Smooth muscle cell (in vitro differentiated cells): ENCODE data around the gene CFHR4. TPM values are rescaled to one million over a fixed set of nuclear protein-coding genes. Genes with fewer than 3 reads are reported as not detected.
"Not testable (repeated sequence)": the region's sequence is repeated elsewhere in the genome, so short reads cannot be mapped to it uniquely, and the experiment has no call there.

ENCODE experiments used
- DNase-seq: peaks from one replicate; lab custom pipeline; 2025; ENCODE audit not compliant: unreplicated experiment; lab: John Stamatoyannopoulos, UW
- H2AFZ ChIP-seq: fragments of 200-600 bp; sonication (generic); 2 replicates; pipeline ENCODE4 v1.6.0; 2016; ENCODE audit warnings: antibody characterized with exemption, low read depth, mild to moderate bottlenecking
- H3F3A ChIP-seq: fragments of 200-600 bp; sonication (generic); 2 replicates; pipeline ENCODE4 v1.6.0; 2017; ENCODE audit warnings: antibody characterized with exemption, low read depth
- H3K27ac ChIP-seq: fragments of 200-600 bp; sonication (generic); 2 replicates; pipeline ENCODE4 v1.5.1; 2016; ENCODE audit warnings: low read depth, mild to moderate bottlenecking
- H3K27me3 ChIP-seq: fragments of 200-600 bp; sonication (generic); 2 replicates; pipeline ENCODE4 v1.6.1; 2016; ENCODE audit warnings: low read depth, mild to moderate bottlenecking
- H3K36me3 ChIP-seq: fragments of 200-600 bp; sonication (generic); 2 replicates; pipeline ENCODE4 v1.5.1; 2016; ENCODE audit warnings: low read depth
- H3K4me1 ChIP-seq: fragments of 200-600 bp; sonication (generic); 2 replicates; pipeline ENCODE4 v1.5.1; 2016; ENCODE audit warnings: low read depth
- H3K4me2 ChIP-seq: fragments of 200-600 bp; sonication (generic); 2 replicates; pipeline ENCODE4 v1.6.0; 2016; ENCODE audit warnings: mild to moderate bottlenecking
- H3K4me3 ChIP-seq: fragments of 200-600 bp; sonication (generic); 2 replicates; pipeline ENCODE4 v1.5.1; 2016; ENCODE audit warnings: mild to moderate bottlenecking
- H3K79me2 ChIP-seq: fragments of 200-600 bp; sonication (generic); 2 replicates; pipeline ENCODE4 v1.6.0; 2016; ENCODE audit warnings: low read depth, mild to moderate bottlenecking
- H3K9ac ChIP-seq: fragments of 200-600 bp; sonication (generic); 2 replicates; pipeline ENCODE4 v1.6.0; 2016; ENCODE audit warnings: low read depth
- H3K9me3 ChIP-seq: fragments of 200-600 bp; sonication (generic); replicated peaks from 2 replicates; pipeline ENCODE4 v1.5.1; 2016; ENCODE audit warnings: low read depth
- H4K20me1 ChIP-seq: fragments of 200-600 bp; sonication (generic); 2 replicates; pipeline ENCODE4 v1.6.0; 2016; ENCODE audit warnings: low read depth
- CTCF ChIP-seq: fragments of 200-600 bp; sonication (generic); IDR thresholded peaks from 2 replicates; pipeline ENCODE4 v1.5.1; 2017; ENCODE audit warnings: borderline replicate concordance, mild to moderate bottlenecking, antibody characterized with exemption; ENCODE audit not compliant: insufficient read depth, poor library complexity, severe bottlenecking
- WGBS: methylation state at CpG from one replicate; pipeline ENCODE4 v1.1.7; 2016; ENCODE audit warnings: low lambda C conversion rate; 5-methylcytosine and 5-hydroxymethylcytosine counted together
- polyA plus RNA-seq: library from polyadenylated mRNA; unstranded; fragments of >200 nt; fragmentation: Nextera tagmentation; extraction: Ambion mirVana; gene quantifications from 2 replicates; pipeline ENCODE4 v1.2.1, GENCODE V29; 2016
- total RNA-seq: library from RNA; depleted of rRNA; stranded (reverse); fragments of >200 nt; gene quantifications from 2 replicates; pipeline ENCODE4 v1.2.3, GENCODE V29; 2014

CFHR4 gene
- total and polyA plus RNA-seq, 2 experiments from 2014 or later: not detected

GRCh38 chr1:196933531-196934189 lies 45.8 kb downstream of the CFHR4 start:
- Histone ChIP-seq H3K36me3 (no peaks in the 10 kb centered on the region), H3K9me3 (no peaks in the 10 kb centered on the region), H4K20me1 (no peaks in the 10 kb centered on the region), H3F3A (no peaks in the 10 kb centered on the region), H3K9ac (no peak overlapping the region), H3K4me2 (no peak overlapping the region), H3K4me1 (no peaks in the 10 kb centered on the region), H3K79me2 (no peaks in the 10 kb centered on the region), H3K4me3 (no peak overlapping the region), H3K27me3 (no peaks in the 10 kb centered on the region), H3K27ac (no peak overlapping the region), H2AFZ (no peak overlapping the region)
- DNase-seq: no peak
- 93% methylated on average over 32 of the region's 32 CpGs for WGBS
- no peak for TF ChIP-seq CTCF

- not testable (repeated sequence) for H3K9ac ChIP-seq, H3K36me3 ChIP-seq, H3K27me3 ChIP-seq, H2AFZ ChIP-seq, H3K4me2 ChIP-seq, H3K4me1 ChIP-seq, H3K79me2 ChIP-seq, H4K20me1 ChIP-seq, H3K4me3 ChIP-seq, H3K27ac ChIP-seq, DNase-seq, H3F3A ChIP-seq, H3K9me3 ChIP-seq
- 81% methylated on average over 6 of the region's 6 CpGs for WGBS
These were observed 53.6 kb downstream of the CFHR4 start for GRCh38 chr1:196941474-196941873.

GRCh38 chr1:196943568-196943967 lies 55.7 kb downstream of the CFHR4 start, which contains the start of gene CFHR2:
Gene CFHR2 (plus strand): TSS chr1:196943738. CDS start chr1:196943881, 143 bp downstream.
- H3K4me3 ChIP-seq, H3K36me3 ChIP-seq, H3K27ac ChIP-seq, H3F3A ChIP-seq, H2AFZ ChIP-seq, H3K79me2 ChIP-seq, H3K4me1 ChIP-seq, H3K9me3 ChIP-seq, H4K20me1 ChIP-seq, H3K9ac ChIP-seq, H3K4me2 ChIP-seq, H3K27me3 ChIP-seq, DNase-seq: not testable (repeated sequence)
- no CpG with 5 or more reads among the region's 1 CpG for WGBS

- Histone ChIP-seq H3K4me1 (no peaks in the 10 kb centered on the region), H2AFZ (no peak overlapping the region), H3K4me2 (no peak overlapping the region), H3K36me3 (no peaks in the 10 kb centered on the region), H3K9me3 (no peaks in the 10 kb centered on the region), H3K79me2 (no peaks in the 10 kb centered on the region), H3F3A (no peaks in the 10 kb centered on the region), H3K27ac (no peak overlapping the region), H4K20me1 (no peaks in the 10 kb centered on the region), H3K4me3 (no peak overlapping the region), H3K27me3 (no peaks in the 10 kb centered on the region), H3K9ac (no peak overlapping the region)
- WGBS: 80% methylated on average over 2 of the region's 2 CpGs
- no peak for DNase-seq
- no peak for TF ChIP-seq CTCF
These were observed 64.0 kb downstream of the CFHR4 start for GRCh38 chr1:196951711-196952394.
